Islet of Langerhans (tissue), 1 donor: ENCODE measurements around the gene C17orf114.

Experiments used
- FAIRE-seq: peaks from one replicate; lab custom pipeline; 2011; peaks lifted over from hg19 to GRCh38; lab: Jason Lieb, UNC

Gene C17orf114

GRCh38 chr17:4822835-4823234, 20.7 kb upstream of the C17orf114 start:
- FAIRE-seq, result no peak

- no peak for FAIRE-seq
Measured at GRCh38 chr17:4818276-4818675, 16.1 kb upstream of the C17orf114 start.

GRCh38 chr17:4816826-4817225, 14.7 kb upstream of the C17orf114 start:
- no peak for FAIRE-seq

- no peak for FAIRE-seq
Measured at GRCh38 chr17:4815043-4815675, 13.0 kb upstream of the C17orf114 start.

- no peak for FAIRE-seq
Measured at GRCh38 chr17:4812690-4813089, 10.6 kb upstream of the C17orf114 start.

GRCh38 chr17:4811471-4811870, 9.3 kb upstream of the C17orf114 start:
- FAIRE-seq, result no peak

- FAIRE-seq, result no peak
Measured at GRCh38 chr17:4810696-4811290, 8.7 kb upstream of the C17orf114 start.

GRCh38 chr17:4808378-4808767, 6.2 kb upstream of the C17orf114 start:
- FAIRE-seq, result no peak

GRCh38 chr17:4807605-4808377, 5.7 kb upstream of the C17orf114 start:
- FAIRE-seq, result no peak

GRCh38 chr17:4806777-4807604, 4.9 kb upstream of the C17orf114 start, which contains the start of gene PLD2:
Gene PLD2, plus strand, starts transcription at chr17:4807152. Its CDS starts 621 bp downstream, at chr17:4807773.
- FAIRE-seq, result no peak

GRCh38 chr17:4806456-4806776, 4.3 kb upstream of the C17orf114 start:
- no peak for FAIRE-seq

- FAIRE-seq, result no peak
Measured at GRCh38 chr17:4800462-4801196, 1.5 kb downstream of the C17orf114 start.

GRCh38 chr17:4796552-4796920, 5.6 kb downstream of the C17orf114 start:
- no peak for FAIRE-seq

- no peak for FAIRE-seq
Measured at GRCh38 chr17:4795168-4795567, 7.0 kb downstream of the C17orf114 start.

- no peak for FAIRE-seq
Measured at GRCh38 chr17:4790705-4791088, 11.4 kb downstream of the C17orf114 start.

- FAIRE-seq, result no peak
Measured at GRCh38 chr17:4789951-4790704, 12.0 kb downstream of the C17orf114 start.

- no peak for FAIRE-seq
Measured at GRCh38 chr17:4789701-4789950, 12.5 kb downstream of the C17orf114 start.

GRCh38 chr17:4788807-4789700, 13.1 kb downstream of the C17orf114 start, which contains the start of gene GLTPD2:
Gene GLTPD2, plus strand, starts transcription at chr17:4788964. Its CDS starts 48 bp downstream, at chr17:4789012.
- FAIRE-seq, result no peak

GRCh38 chr17:4788159-4788806, 13.8 kb downstream of the C17orf114 start:
- no peak for FAIRE-seq

- FAIRE-seq, result no peak
Measured at GRCh38 chr17:4786516-4786915, 15.6 kb downstream of the C17orf114 start.
